Measurements from ENCODE around the gene MICA.

GRCh38 chr6:31394381-31394780, 9.0 kb upstream of the MICA start:
- TF ChIP-seq, protein P1, sequence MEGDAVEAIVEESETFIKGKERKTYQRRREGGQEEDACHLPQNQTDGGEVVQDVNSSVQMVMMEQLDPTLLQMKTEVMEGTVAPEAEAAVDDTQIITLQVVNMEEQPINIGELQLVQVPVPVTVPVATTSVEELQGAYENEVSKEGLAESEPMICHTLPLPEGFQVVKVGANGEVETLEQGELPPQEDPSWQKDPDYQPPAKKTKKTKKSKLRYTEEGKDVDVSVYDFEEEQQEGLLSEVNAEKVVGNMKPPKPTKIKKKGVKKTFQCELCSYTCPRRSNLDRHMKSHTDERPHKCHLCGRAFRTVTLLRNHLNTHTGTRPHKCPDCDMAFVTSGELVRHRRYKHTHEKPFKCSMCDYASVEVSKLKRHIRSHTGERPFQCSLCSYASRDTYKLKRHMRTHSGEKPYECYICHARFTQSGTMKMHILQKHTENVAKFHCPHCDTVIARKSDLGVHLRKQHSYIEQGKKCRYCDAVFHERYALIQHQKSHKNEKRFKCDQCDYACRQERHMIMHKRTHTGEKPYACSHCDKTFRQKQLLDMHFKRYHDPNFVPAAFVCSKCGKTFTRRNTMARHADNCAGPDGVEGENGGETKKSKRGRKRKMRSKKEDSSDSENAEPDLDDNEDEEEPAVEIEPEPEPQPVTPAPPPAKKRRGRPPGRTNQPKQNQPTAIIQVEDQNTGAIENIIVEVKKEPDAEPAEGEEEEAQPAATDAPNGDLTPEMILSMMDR (conservative IDR thresholded peaks at IDR 0.05; ENCODE audit: low read length): no peak
- TF ChIP-seq EZH2phosphoT487 (IDR thresholded peaks at IDR 0.05; ENCODE audit: borderline replicate concordance, low read depth, low read length): no peak
